Measurements from ENCODE around the gene TRIO.
"Not testable (repeated sequence)": the region's sequence is repeated elsewhere in the genome, so short reads cannot be mapped to it uniquely, and the experiment has no call there.

TRIO gene

DNA sequence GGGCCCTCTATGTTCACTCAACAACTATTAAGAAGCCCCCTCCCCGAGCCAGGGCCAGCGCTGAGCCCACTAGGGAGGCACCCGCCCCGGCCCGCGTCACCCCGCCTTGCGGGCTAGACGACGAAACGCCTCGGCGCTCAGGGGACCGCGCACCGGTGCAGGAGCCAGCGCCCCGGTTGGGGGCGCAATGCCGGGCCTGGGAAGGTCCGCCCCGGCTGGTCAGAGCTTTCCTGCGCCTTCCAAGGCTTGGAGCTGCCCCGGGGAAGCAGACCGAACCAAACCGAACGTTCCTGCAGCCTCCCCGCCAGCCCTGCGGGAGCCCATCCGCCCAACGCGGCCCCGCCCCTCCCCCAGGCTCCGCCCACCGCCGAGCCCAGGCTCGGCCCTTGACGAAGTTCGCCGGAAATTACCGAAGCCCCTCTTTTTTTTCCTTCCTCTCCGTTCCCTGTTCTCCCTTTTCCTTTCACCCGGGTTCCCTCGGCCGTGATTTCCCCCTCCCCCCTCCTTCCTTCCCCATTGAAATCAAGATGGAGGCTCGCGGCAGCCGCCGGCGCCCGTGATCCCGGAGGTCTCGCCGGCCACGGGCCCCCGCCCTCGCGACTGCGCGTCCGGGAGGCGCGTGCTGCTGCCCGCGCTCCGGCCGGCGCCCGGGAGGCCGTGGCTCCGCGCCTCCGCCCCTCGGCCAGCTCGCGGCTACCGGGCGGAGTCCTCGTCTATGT is at the start of gene TRIO:
Gene TRIO (plus strand): TSS at position 516 of the 719 bp plus-strand sequence. CDS start 384 bp downstream, outside the sequence.
- peak; percentile 60 to 71 for DNase-seq

DNA sequence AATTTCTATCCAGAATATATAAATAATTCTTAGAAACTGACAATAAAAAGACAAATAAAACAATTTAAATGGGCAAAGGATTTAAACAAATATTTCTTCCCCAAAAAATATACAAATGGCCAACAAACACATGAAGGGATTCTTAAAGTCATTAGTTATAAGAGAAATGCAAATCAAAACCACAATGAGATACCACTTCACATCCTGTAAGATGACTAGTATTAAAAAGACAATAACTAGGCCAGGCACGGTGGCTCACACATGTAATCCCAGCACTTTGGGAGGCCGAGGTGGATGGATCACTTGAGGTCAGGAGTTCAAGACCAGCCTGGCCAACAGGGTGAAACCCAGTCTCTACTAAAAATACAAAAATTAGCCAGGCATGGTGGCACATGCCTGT is 45.8 kb upstream of the TRIO start:
- DNase-seq = not testable (repeated sequence)

DNA sequence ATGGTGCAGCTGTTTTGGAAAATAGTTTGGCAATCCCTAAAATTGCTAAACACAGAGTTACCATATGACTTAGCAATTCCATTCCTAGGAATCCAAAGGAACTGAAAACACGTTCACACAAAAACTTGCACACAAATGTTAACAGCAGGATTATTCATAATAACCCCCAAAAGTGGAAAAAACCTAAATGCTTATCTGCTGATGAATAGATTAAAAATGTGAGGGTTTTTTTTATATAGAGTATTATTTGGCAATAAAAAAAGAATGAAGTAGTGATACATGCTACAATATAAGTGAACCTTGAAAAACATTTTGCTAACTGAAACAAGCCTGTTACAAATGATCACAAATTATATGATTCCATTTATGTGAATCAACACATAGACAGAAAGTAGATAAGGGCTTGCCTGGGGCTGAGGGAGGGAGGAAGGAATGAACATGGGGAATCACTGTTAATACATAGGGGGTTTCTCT is 45.1 kb upstream of the TRIO start:
- DNase-seq = no peak

DNA sequence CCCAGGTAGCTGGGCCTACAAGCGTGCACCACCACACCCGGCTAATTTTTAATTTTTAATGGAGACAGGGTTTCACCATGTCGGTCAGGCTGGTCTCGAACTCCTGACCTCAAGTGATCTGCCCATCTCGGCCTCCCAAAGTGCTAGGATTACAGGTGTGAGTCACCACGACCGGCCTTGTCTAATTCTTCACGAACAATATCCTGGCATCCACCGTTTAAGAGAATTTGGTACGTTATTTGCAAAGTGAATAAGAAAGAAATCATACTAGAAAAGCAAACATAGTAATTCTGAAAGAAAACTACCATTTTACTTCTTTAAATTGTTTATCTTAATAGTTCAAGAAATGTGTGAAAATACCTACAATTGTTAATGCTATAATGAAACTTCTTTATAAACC is 42.9 kb upstream of the TRIO start:
- no peak for DNase-seq

DNA sequence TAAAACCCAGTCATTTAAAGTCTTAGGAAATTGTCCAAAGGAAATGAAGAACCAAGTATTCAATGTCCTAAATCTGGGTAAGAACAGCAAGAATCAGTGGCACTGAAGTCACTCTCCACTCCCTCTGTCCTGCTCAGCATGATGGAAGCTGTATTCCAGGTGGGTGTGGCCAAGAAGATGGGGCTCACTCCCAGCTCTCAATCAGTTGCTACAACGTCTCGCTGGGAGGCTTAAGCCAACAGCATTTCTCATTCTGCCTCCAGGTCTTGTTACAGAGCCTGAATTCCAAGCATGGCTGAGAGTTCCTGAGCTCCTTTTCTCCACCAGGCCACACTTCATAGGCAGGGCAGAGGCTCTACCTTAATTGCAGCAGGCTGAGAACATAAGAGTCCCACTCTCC is 41.2 kb upstream of the TRIO start:
- no peak for DNase-seq

DNA sequence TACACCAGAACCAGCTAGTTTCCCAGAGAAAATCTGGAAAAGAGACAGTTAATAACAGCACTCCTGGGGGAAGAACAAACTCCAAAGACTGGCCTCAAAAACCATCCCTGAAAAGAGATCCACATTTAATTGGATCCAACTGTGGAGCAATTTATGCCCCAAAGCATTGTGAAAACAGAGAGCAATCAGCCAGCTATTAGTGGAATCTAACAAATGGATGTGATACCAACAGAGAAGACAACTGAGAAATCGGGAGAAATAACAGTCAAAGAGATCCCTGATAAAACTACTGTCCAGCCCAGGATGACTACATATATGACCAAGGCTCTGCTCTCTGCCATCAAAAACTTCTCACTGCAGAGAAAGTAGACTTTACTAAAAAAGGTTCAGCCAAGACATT is 40.5 kb upstream of the TRIO start:
- no peak for DNase-seq

DNA sequence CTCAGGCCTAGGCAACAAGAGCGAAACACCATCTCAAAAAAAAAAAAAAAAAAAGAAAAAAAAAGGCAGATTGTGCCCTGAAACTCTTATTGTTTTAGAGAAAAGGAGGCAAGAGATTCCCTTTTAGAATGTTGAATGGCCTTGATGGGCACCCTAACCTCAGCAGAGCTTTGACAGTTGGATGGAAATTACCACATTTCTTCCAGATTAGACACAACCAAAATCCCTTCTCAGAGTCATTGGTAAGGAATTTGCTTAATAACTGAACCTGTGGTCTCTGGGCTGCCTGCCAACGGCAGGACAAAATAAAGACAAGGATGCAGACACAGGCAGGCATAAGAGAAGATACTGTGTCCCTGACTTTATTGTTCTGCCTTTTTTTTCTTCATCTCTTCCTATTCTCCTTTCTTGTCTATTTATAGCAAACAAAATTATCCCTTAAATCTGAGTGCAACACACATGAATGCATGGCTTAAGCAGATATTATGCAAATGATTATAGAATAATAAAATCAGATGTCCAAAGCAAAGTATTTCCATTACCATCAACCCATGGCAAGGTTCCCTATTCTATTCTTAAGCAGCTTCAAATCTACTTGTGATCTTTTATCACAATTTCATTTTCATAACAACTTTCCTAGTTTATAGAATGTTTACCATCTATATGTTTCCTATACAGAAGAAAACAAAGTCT is 37.3 kb upstream of the TRIO start:
- no peak for DNase-seq

DNA sequence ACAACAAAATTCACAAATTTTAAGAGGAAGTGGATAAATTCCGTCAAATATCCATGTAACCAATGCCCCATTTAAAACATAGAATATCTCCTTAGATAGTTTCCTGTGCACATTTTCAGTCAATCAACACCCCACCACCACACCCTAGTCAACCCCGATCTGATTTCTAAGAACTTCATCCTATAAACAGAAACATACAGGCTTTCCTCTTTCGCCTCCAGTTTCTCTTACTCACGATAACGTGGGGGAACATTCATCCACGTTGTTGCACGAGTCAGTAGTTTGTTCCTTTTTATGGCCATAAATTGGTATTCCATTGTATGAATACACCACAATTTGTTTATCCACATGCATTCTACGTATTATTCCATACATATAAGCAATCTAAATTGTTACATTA is 35.6 kb upstream of the TRIO start:
- no peak for DNase-seq

DNA sequence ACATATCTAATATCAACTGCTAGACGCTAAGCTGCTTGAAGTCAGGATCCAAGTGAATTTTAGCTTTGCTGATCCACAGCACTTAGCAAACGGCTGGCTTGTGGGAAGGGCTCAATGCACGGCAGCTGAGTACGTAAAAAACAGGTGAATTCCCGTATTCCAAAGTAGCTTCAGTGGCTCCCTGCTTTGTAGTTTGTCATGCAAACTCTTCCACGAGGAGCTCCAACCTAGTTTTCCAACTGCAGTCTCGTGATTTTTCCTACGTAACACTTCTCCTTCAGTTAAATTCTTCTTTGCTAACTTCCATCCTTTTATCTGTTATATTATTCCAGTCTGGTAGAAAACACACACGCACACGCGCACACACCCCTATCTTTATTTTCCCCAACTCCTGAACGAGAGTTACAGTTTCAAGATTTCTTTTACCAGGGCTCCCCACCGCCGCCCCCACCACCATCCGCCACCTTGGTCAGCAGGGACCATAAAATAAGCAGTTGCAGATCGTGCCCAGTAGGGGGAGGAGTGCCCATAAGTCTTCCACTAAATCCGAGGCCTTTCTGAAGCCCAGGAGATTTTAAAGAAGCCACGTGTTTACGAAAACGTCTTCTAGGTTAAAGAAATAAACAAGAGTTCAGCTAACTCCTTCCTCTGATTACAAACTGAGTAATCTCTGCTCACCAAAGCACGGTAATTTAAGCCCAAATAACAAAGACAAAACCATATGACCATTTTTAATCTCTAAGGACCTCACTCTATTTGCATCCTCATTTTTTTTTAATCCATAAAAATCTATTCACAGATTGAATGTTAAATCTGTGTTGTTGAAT is 34.8 kb upstream of the TRIO start:
- DNase-seq = no peak

DNA sequence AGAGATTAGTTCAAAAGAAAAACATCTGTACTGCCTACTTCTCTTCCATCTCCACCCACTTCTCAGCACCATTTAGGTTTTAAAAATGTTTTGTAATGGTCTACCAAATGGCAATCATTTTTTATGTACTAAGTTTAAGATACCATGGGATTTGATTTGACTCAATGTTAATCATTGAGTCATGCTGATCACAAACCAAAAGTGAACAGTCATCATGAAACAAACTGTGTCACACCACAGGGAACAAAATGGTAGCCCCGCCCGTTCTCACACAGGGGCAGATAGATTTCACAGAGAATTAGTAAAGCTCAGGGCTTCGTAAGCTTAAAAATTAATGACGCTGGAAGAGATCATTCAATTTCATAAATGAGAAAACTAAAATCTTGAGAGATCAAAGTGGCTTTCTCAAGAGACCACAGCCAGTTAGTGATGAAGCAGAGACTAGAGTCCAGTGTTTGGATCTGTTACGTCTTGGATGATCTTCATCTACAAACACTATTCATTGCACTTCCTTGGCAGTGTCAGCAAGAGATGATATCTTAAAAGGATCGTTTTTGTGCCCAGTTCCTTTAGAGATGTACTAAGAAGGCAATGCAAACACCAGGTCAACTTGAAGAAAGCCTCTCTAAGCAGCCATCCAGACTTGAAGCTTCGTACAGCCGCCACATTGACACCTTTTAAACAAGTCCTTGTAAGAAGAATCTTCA is 33.9 kb upstream of the TRIO start:
- no peak for DNase-seq

DNA sequence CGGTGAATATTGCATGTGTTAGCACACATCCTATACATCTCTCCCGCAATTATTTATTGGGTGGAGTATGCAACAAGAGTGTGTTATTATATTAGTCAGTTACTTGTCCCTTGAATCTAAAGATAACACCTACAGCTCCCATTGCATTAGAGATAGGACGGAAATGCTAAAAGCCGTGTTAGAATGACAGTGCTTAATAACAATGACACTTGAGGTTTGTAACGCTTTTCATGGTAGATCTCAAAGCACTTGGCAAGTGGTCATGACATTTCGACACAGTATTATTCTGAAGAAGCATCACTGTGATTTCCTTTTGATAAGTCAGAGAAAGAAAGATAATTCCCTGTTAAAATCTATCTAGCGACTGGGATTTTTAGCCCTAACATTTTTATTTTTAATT is 33.4 kb upstream of the TRIO start:
- DNase-seq = no peak

DNA sequence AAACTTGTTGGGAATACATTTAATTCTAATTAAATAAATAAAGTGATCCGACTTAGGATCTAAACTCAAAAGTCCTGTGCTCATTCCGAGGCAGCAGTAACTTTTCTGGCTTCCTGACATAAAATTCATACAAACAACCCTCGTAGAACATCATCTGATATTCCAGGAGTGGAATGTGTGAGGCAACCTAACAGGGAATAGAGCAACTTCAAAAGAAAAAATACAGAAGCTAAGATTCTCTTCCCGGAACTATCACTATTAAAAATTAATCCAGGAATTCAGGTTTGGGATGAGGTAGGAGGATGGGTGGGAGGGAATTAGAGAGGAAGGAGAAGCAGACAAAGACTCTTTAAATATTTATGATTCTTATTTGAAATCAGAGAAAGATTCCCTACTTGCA is 32.9 kb upstream of the TRIO start:
- no peak for DNase-seq

DNA sequence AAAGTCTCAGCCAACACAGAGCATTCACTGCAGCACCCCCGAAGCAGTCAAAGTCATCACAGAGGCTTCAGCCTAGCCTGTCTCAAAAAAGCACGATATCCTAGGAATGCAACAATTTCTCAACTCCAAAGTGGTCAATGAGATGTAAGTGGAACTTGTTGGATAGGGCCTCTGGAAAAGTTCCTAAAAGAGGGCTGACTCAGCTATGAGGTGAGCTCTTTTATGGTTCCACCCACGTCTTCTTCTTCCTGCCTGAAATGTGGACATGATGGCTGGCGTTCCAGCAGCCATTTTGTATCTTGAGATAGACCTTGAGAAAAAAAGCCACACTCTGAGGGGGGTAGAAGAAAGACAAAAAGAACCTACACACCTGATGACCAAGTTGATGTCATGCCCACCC is 32.5 kb upstream of the TRIO start:
- no peak for DNase-seq

DNA sequence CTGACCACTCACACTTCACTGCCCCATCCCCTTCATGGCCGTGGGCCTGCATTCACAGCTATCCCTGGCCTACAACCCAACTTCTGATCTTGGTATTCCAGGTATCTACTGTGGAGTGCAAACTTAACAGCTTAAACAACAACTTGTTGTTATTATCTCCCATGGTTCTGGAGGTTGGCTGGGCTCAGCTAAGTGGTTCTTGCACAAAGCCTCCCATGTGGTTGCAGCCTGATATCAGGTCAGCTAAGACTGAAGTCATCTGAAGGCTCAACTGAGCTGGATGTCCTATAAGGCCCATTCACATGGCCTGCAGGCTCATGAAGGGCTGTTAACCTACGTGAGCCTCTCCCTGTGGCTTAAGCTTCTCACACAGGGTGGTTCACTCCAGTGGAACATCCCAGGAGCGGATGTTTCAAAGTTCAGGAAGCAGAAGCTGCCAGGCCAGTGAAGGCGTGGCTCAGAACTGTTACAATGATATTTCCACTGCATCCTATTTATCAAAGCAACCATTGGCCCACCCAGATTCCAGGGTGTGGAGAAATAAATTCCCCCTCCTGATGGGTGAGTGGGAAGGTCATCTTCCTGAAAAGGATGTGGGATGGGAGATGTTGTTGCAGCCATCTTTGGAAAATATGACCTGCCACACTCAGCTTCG is 30.0 kb upstream of the TRIO start:
- no peak for DNase-seq

DNA sequence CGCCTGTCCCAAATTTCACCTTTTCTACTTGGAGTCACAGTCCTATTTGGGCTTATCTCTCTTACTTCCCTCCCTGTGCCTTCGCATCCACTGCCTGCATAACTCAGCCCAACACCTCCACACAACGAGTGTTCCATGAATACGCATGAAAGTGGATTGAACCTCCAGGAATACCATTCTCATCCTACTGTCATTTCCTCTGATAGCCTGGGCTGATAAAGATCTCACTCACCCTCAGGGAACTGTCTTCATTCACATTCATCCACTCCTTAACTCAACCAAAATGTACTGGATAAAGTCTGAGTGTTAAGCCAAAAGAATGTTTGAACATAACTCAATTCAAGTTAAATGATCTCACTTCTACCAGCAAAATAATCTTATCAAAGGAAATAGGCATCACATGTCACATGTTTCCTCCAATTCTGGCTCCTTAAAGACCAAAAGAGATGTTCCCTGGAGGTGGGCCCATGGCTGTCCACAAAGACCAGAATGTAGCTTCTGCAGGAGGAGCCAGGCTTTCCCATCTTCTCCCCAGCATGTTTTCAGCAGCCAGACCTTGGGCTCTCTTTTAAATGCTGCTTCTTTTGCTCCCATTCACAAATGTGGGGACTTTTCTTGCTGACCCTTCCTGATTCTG is 28.4 kb upstream of the TRIO start:
- no peak for DNase-seq

DNA sequence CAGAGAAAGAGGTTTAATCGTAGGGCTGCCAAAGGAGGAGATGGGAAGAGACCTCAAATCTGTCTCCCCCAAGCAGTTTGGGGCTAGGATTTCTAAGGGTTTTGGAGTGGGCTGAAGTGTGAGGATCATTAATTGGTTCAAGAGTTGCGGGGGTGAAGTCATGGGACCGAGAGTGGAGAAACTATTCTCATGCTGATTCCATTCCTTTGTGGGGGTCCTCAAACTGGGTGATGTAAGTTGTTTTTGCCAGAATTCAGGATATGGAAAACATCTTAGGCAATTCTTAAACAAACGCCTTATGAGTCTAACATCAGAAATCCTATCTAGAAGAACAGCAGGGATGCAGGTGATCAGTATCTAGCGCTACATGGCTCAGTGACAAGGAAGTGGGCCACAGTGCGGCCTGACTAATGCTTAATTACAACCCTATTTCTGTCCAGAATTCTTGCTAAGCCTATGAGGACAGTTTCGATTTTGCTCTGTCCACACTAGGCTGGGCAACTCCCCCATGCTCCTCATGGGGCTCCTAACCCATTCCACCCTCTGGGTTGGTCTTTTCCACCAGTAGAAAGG is 27.7 kb upstream of the TRIO start:
- no peak for DNase-seq

DNA sequence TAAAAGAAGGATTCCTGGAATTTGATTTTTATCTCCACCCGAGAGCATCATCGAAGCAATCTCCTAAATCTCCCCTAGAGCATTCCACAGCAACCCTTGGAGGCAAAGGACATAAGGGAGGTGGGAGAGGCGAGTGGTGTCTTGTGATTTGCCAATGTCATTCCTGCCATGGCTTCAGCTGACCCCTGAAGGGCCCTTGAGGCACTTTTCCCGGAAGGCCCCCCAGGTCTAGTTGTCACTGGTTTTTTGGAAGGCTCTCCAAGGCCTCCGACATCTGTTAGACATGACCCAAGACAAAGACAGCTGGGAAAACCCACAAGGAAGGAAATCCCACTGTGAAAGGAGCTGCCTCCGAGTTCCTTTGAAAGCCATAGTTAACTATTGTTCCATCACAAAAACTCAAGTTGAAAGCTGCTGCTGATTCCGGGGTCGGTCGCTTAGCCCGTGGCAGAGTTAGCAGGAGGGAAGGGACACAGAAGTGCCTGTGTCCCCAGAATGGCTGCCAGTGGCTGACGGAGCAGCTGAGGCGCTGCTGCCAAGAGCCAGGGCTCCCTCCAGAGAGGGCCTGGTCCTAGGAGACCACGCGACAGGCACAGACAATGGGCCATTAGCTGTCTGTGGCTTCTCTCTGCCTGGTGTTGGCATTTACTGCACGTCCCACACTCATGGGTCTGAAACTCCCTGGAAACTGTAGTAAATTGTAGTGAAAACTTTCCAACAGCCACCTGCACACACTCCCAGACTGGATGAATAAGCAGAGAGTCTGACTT is 24.4 kb upstream of the TRIO start:
- DNase-seq = no peak

DNA sequence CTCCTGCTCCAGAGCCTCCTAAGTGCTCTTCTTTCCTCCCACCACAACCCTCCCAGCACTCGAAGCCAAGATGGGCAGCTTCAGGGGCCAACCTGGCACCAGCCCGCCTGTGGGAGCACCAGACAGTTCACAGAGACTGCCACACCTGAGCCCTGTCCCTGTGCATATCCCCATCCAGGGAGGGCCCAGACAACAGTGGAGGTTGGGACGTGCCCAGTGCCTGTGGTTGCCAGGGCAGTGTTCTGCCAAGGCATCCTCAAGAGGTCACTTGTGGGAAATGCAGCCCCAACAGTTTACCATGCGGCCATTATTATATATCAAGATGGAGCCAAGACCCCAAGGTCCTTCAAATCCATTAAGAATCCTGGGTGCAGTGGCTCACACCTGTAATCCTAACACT is 23.0 kb upstream of the TRIO start:
- DNase-seq = no peak

DNA sequence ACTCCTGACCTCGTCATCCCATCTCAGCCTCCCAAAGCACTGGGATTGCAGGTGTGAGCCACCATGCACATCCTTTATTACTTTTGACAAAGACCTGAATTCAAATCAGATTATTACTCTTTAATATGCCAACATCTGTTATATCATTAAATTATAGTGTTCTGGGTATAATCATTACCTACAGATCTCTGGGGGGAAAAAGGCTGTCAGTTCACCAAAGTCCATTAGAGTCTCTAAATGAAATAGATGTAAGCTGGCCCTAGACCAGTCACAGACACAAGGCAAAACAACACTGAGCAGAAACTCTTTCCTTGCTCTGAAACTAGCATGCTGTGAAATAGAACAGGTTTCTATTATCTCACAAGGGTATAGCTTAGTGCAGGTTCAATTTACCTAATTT is 21.6 kb upstream of the TRIO start:
- DNase-seq = no peak

DNA sequence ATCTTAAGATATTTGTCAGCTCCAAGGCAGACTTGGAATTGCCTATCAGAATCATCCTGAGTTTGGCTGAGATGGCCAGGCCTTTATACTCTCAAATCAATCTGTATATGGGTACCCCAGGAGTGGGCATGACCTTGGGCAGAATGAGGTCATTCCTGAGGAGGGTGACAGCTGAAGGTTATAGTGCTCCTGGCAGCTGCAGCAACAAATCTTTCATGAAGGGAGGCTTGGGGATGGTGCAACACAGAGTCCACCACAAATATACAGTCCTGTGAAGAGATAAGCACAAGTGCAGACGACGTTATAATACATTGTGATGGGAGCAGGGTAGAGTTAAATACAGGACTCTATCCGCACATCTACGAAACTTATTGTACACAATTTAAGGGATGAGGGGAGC is 21.1 kb upstream of the TRIO start:
- no peak for DNase-seq

DNA sequence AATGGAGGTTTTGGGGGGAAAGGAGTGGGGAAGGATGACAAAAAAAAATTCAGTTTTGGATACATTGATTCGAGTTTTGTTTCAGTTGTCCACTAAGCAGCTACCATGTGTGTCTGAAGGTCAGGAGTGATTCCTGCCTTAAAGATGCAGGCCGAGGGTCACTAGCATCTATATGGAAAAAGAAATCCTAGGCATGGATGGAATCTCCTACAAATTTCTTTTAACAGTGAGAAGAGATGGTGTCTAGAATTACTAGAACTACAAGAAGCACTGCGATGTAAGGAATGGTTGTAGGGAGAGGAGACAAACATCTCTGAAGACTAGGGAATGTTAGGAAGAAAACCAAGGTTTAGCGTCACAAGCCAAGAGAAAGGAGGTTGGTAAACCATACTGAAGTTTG is 19.6 kb upstream of the TRIO start:
- no peak for DNase-seq
